WTC11 (cell line): ENCODE measurements around the gene ABLIM2. TPM values are rescaled to one million over a fixed set of nuclear protein-coding genes. Genes with fewer than 3 reads are reported as not detected.
A peak's percentile ranks its signal among the peaks of the same experiment; 100 is the strongest.

ENCODE experiments used
- ATAC-seq: fragments of 200-7000 bp; cut with Tn5 transposase; 2 replicates; pipeline ENCODE4 v1.10.0; 2021; ENCODE audit warnings: mild to moderate bottlenecking, moderate library complexity
- CTCF ChIA-PET: fragments of 300-600 bp; sonication (Branson Sonifier 250); formaldehyde crosslinking; loops from one replicate; lab custom pipeline; 2021; ENCODE audit warnings: antibody characterized with exemption; lab: Charles Lee
- POLR2A ChIA-PET: fragments of 350-600 bp; sonication (Branson Sonifier 250); formaldehyde crosslinking; loops from one replicate; lab custom pipeline; 2021; ENCODE audit warnings: antibody characterized with exemption; lab: Charles Lee
- DNase-seq: peaks from one replicate; pipeline ENCODE4 v3.0.0; 2021; ENCODE audit warnings: low spot score
- H3K27ac Mint-ChIP-seq: 2 replicates; pipeline ENCODE4 v1.8.0; 2021; ENCODE audit warnings: mixed read lengths
- H3K27me3 Mint-ChIP-seq: 2 replicates; pipeline ENCODE4 v1.8.0; 2021; ENCODE audit warnings: low read depth, mild to moderate bottlenecking, moderate library complexity, mixed read lengths
- H3K36me3 Mint-ChIP-seq: 2 replicates; pipeline ENCODE4 v1.8.0; 2021; ENCODE audit warnings: mixed read lengths
- H3K4me1 Mint-ChIP-seq: 2 replicates; pipeline ENCODE4 v1.8.0; 2022; ENCODE audit warnings: mixed read lengths
- H3K4me3 Mint-ChIP-seq: 2 replicates; pipeline ENCODE4 v1.8.0; 2021; ENCODE audit warnings: mild to moderate bottlenecking, moderate library complexity, mixed read lengths
- H3K9me3 Mint-ChIP-seq: 2 replicates; pipeline ENCODE4 v1.8.0; 2021; ENCODE audit warnings: mixed read lengths
- FOXK1 ChIP-seq: sonication (generic); formaldehyde crosslinking; IDR thresholded peaks from 2 replicates; pipeline ENCODE4 v1.8.0; 2022; ENCODE audit warnings: mild to moderate bottlenecking, moderate library complexity, missing genetic modification reagents
- IRF2 ChIP-seq: sonication (generic); formaldehyde crosslinking; IDR thresholded peaks from 2 replicates; pipeline ENCODE4 v1.8.0; 2022; ENCODE audit warnings: low read depth, missing genetic modification reagents, borderline replicate concordance
- JAZF1 ChIP-seq: fragments of 250-450 bp; sonication (Bioruptor Pico); IDR thresholded peaks from 2 replicates; pipeline ENCODE4 v1.9.0; 2021; ENCODE audit warnings: moderate library complexity, mild to moderate bottlenecking, inconsistent platforms
- MYBL2 ChIP-seq: sonication (generic); formaldehyde crosslinking; IDR thresholded peaks from 2 replicates; pipeline ENCODE4 v1.8.1; 2023; ENCODE audit warnings: mild to moderate bottlenecking, moderate library complexity, missing genetic modification reagents
- SMAD4 ChIP-seq: sonication (generic); formaldehyde crosslinking; IDR thresholded peaks from 2 replicates; pipeline ENCODE4 v1.8.0; 2022; ENCODE audit warnings: mild to moderate bottlenecking, missing genetic modification reagents
- ZNF138 ChIP-seq: sonication (generic); formaldehyde crosslinking; conservative IDR thresholded peaks from 2 replicates; pipeline ENCODE4 v1.8.1; 2022; ENCODE audit warnings: mild to moderate bottlenecking, moderate library complexity, missing genetic modification reagents
- ZNF219 ChIP-seq: sonication (generic); formaldehyde crosslinking; IDR thresholded peaks from 2 replicates; pipeline ENCODE4 v1.8.0; 2023; ENCODE audit warnings: missing genetic modification reagents, mild to moderate bottlenecking, borderline replicate concordance
- total RNA-seq: library from RNA; stranded (reverse); gene quantifications from 3 replicates; pipeline ENCODE4 v1.2.3, GENCODE V29; 2021
- TF ChIP-seq, protein P1 (sequence below): sonication (generic); formaldehyde crosslinking; IDR thresholded peaks from 2 replicates; pipeline ENCODE4 v1.8.1; 2023; ENCODE audit warnings: mild to moderate bottlenecking, missing genetic modification reagents
- TF ChIP-seq, protein P2 (sequence below): sonication (generic); formaldehyde crosslinking; IDR thresholded peaks from 2 replicates; pipeline ENCODE4 v1.8.0; 2022; ENCODE audit warnings: mild to moderate bottlenecking, missing genetic modification reagents
- TF ChIP-seq, protein P3 (sequence below): sonication (generic); formaldehyde crosslinking; IDR thresholded peaks from 2 replicates; pipeline ENCODE4 v1.8.1; 2022; ENCODE audit warnings: low read depth, mild to moderate bottlenecking, moderate library complexity, missing genetic modification reagents, borderline replicate concordance
- TF ChIP-seq, protein P4 (sequence below): sonication (generic); formaldehyde crosslinking; IDR thresholded peaks from 2 replicates; pipeline ENCODE4 v1.8.1; 2022; ENCODE audit warnings: mild to moderate bottlenecking, moderate library complexity, missing genetic modification reagents
- TF ChIP-seq, protein P5 (sequence below): sonication (generic); formaldehyde crosslinking; conservative IDR thresholded peaks from 2 replicates; pipeline ENCODE4 v1.8.1; 2022; ENCODE audit warnings: mild to moderate bottlenecking, missing genetic modification reagents
- TF ChIP-seq, protein P6 (sequence below): sonication (generic); formaldehyde crosslinking; IDR thresholded peaks from 2 replicates; pipeline ENCODE4 v1.8.1; 2023; ENCODE audit warnings: mild to moderate bottlenecking, missing genetic modification reagents, moderate library complexity
- TF ChIP-seq, protein P7 (sequence below): sonication (generic); formaldehyde crosslinking; conservative IDR thresholded peaks from 2 replicates; pipeline ENCODE4 v1.8.1; 2023; ENCODE audit warnings: mild to moderate bottlenecking, low read depth, missing genetic modification reagents, moderate library complexity
- TF ChIP-seq, protein P8 (sequence below): fragments of 250-450 bp; sonication (Bioruptor Pico); IDR thresholded peaks from 2 replicates; pipeline ENCODE4 v1.9.0; 2021; ENCODE audit warnings: mild to moderate bottlenecking

Gene ABLIM2
- total RNA-seq, 1 experiment from 2014 or later = 2.6 TPM

DNA sequence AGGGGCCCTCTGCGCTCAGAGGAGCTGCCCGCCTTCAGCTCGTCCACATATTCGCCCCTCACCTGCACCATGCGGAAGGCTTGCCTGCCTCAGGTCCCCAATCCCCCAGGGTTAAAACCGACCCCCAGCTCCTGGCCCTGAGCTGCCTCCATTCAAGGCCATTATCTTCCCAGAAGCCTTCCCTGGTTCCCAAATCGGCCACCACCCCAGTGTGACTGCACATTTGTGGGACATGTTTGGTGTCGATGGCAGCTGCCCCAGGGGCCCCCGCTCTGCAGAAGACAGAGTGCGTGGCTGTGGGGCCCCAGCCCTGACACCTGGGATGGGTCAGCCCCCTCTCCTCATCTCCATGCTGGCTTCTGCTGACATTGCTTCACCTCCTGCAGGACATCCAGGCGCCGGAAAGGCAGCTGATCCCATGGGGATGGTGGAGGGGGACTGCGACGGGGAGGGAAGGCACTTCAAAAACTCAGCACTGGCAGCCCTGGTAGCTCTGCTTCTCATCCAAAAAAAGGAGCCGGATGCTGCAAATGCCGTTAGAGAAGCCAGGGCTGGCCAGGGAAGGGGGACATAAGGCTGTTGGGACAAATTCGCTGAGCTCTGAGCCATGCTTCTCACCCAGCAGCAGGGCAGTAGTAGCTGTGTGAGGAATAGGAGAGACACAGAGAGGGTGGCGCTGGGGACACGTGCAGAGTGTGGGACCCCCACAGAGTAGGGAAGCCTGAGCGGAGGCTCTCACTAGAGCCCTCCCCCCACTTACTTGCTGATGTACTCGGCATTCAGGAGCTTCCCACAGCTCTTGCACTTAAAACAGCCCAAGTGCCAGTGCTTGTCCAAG is 78.5 kb downstream of the ABLIM2 start:
- H3K4me3 Mint-ChIP-seq = no peak overlapping the region
- POLR2A ChIA-PET = interaction anchor here (0.5 to 1.3 kb wide), 2 partner anchors 30 to 406 kb away, joined by 4 to 8 read pairs; no protein-coding TSS in a partner anchor
- no peaks in the 10 kb centered on the region for H3K9me3 Mint-ChIP-seq
- TF ChIP-seq, protein P1, sequence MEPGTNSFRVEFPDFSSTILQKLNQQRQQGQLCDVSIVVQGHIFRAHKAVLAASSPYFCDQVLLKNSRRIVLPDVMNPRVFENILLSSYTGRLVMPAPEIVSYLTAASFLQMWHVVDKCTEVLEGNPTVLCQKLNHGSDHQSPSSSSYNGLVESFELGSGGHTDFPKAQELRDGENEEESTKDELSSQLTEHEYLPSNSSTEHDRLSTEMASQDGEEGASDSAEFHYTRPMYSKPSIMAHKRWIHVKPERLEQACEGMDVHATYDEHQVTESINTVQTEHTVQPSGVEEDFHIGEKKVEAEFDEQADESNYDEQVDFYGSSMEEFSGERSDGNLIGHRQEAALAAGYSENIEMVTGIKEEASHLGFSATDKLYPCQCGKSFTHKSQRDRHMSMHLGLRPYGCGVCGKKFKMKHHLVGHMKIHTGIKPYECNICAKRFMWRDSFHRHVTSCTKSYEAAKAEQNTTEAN (CRISPR knock-in tag) = no peak
- TF ChIP-seq ZNF138 (CRISPR knock-in tag) = 0 out of 2 replicates have a peak, but pooled peaks have one; percentile 27
- TF ChIP-seq, protein P2, sequence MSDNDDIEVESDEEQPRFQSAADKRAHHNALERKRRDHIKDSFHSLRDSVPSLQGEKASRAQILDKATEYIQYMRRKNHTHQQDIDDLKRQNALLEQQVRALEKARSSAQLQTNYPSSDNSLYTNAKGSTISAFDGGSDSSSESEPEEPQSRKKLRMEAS (CRISPR knock-in tag) = peak; percentile 49
- no peak for TF ChIP-seq MYBL2
- TF ChIP-seq, all 79 proteins: peak for 2
- Mint-ChIP-seq H3K4me1 (peaks cover 22% of the 10 kb centered on the region), H3K36me3 (no peaks in the 10 kb centered on the region), H3K27me3 (no peaks in the 10 kb centered on the region), H3K27ac (peak overlapping the region; percentile 63; the same call in 1 of the 2 replicates)
- ATAC-seq = peak; percentile 62
- DNase-seq = no peak
- CTCF ChIA-PET = interaction anchor here (0.7 to 2.0 kb wide), 6 partner anchors 29 to 236 kb away, joined by 3 to 8 read pairs (median 4); no protein-coding TSS in a partner anchor

DNA sequence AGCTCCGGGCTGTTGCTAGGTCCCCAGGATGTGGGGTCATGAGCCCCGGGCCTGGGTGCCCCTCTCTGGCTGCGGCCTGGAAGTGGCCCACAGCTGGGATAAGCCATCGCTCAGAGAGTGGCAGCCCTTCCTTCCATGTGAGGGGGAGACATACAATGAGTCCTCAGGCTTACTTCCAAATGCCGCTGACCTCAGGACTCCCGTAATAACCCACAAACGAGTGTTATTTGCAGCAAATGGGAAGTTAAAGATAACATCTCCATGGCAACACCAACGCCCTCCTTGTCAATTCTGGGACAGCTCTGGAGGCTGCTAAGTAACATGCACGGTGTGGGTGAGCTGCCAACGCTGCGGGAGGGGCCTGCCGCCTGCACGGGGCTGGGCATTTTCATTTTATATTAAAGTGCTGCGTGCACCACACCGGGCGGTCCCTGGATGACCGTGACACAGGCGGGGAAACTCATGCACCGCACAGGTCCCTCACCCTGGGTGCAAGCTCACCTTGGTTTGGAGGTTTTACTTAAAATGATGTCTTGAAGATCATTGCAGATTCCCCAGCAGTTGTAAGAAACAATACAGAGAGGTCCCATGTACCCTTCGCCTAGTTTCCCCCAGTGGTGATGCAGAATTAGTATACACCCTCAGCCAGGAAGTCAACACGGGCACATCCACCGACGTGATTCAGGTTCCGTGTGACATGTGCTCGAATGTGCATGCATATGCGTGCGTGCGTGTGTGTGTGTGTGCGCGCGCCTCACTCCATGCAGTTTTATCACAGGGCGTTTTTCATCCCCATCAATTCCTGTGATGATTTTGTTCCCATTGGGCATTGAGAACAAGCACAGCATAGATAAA is 79.4 kb downstream of the ABLIM2 start:
- CTCF ChIA-PET = interaction anchor here (1.9 to 2.0 kb wide), 2 partner anchors 32 to 98 kb away, joined by 4 to 8 read pairs; no protein-coding TSS in a partner anchor
- TF ChIP-seq, protein P3, sequence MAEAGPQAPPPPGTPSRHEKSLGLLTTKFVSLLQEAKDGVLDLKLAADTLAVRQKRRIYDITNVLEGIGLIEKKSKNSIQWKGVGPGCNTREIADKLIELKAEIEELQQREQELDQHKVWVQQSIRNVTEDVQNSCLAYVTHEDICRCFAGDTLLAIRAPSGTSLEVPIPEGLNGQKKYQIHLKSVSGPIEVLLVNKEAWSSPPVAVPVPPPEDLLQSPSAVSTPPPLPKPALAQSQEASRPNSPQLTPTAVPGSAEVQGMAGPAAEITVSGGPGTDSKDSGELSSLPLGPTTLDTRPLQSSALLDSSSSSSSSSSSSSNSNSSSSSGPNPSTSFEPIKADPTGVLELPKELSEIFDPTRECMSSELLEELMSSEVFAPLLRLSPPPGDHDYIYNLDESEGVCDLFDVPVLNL (CRISPR knock-in tag) = no peak
- TF ChIP-seq ZNF138 (CRISPR knock-in tag) (no peak), IRF2 (CRISPR knock-in tag) (no peak), SMAD4 (CRISPR knock-in tag) (no peak), ZNF219 (CRISPR knock-in tag) (no peak), FOXK1 (CRISPR knock-in tag) (no peak), JAZF1 (no peak)
- TF ChIP-seq, protein P4, sequence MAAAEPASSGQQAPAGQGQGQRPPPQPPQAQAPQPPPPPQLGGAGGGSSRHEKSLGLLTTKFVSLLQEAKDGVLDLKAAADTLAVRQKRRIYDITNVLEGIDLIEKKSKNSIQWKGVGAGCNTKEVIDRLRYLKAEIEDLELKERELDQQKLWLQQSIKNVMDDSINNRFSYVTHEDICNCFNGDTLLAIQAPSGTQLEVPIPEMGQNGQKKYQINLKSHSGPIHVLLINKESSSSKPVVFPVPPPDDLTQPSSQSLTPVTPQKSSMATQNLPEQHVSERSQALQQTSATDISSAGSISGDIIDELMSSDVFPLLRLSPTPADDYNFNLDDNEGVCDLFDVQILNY (CRISPR knock-in tag) = no peak
- TF ChIP-seq, protein P5, sequence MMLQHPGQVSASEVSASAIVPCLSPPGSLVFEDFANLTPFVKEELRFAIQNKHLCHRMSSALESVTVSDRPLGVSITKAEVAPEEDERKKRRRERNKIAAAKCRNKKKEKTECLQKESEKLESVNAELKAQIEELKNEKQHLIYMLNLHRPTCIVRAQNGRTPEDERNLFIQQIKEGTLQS (CRISPR knock-in tag) = no peak
- TF ChIP-seq, protein P6, sequence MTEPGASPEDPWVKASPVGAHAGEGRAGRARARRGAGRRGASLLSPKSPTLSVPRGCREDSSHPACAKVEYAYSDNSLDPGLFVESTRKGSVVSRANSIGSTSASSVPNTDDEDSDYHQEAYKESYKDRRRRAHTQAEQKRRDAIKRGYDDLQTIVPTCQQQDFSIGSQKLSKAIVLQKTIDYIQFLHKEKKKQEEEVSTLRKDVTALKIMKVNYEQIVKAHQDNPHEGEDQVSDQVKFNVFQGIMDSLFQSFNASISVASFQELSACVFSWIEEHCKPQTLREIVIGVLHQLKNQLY = no peak
- TF ChIP-seq, protein P7, sequence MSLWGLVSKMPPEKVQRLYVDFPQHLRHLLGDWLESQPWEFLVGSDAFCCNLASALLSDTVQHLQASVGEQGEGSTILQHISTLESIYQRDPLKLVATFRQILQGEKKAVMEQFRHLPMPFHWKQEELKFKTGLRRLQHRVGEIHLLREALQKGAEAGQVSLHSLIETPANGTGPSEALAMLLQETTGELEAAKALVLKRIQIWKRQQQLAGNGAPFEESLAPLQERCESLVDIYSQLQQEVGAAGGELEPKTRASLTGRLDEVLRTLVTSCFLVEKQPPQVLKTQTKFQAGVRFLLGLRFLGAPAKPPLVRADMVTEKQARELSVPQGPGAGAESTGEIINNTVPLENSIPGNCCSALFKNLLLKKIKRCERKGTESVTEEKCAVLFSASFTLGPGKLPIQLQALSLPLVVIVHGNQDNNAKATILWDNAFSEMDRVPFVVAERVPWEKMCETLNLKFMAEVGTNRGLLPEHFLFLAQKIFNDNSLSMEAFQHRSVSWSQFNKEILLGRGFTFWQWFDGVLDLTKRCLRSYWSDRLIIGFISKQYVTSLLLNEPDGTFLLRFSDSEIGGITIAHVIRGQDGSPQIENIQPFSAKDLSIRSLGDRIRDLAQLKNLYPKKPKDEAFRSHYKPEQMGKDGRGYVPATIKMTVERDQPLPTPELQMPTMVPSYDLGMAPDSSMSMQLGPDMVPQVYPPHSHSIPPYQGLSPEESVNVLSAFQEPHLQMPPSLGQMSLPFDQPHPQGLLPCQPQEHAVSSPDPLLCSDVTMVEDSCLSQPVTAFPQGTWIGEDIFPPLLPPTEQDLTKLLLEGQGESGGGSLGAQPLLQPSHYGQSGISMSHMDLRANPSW (CRISPR knock-in tag) = no peak
- TF ChIP-seq, protein P8, sequence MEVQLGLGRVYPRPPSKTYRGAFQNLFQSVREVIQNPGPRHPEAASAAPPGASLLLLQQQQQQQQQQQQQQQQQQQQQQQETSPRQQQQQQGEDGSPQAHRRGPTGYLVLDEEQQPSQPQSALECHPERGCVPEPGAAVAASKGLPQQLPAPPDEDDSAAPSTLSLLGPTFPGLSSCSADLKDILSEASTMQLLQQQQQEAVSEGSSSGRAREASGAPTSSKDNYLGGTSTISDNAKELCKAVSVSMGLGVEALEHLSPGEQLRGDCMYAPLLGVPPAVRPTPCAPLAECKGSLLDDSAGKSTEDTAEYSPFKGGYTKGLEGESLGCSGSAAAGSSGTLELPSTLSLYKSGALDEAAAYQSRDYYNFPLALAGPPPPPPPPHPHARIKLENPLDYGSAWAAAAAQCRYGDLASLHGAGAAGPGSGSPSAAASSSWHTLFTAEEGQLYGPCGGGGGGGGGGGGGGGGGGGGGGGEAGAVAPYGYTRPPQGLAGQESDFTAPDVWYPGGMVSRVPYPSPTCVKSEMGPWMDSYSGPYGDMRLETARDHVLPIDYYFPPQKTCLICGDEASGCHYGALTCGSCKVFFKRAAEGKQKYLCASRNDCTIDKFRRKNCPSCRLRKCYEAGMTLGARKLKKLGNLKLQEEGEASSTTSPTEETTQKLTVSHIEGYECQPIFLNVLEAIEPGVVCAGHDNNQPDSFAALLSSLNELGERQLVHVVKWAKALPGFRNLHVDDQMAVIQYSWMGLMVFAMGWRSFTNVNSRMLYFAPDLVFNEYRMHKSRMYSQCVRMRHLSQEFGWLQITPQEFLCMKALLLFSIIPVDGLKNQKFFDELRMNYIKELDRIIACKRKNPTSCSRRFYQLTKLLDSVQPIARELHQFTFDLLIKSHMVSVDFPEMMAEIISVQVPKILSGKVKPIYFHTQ = no peak

More for the DNA sequence above, 79.4 kb downstream of the ABLIM2 start:
- H3K4me3 Mint-ChIP-seq = no peak overlapping the region
- POLR2A ChIA-PET = interaction anchor here (0.5 to 1.3 kb wide), 2 partner anchors 29 to 405 kb away, joined by 4 to 8 read pairs; no protein-coding TSS in a partner anchor
- DNase-seq = no peak
- no peaks in the 10 kb centered on the region for H3K9me3 Mint-ChIP-seq
- peaks cover 22% of the 10 kb centered on the region for H3K4me1 Mint-ChIP-seq
- H3K27me3 Mint-ChIP-seq = no peaks in the 10 kb centered on the region
- no peak for ATAC-seq
- no peaks in the 10 kb centered on the region for H3K36me3 Mint-ChIP-seq
- no peak overlapping the region for H3K27ac Mint-ChIP-seq
